Liver (tissue), 9 donors: Measurements from ENCODE around the gene MEG3. TPM values are rescaled to one million over a fixed set of nuclear protein-coding genes. Genes with fewer than 3 reads are reported as not detected.

Experiments
- DNase-seq: peaks from one replicate; pipeline ENCODE4 v3.0.0-alpha.2; 2017; ENCODE audit warnings: low spot score
- H3K27ac ChIP-seq, 2 donors: one replicate each; pipeline ENCODE4 v1.7.0; 2013; ENCODE audit warnings: inconsistent platforms in 2 of 2, low read length in 2 of 2, control low read depth in 1 of 2, low read depth in 1 of 2, mild to moderate bottlenecking in 1 of 2
- H3K27me3 ChIP-seq, 4 donors: one replicate each; pipeline versions ENCODE4 v1.6.1 to v1.7.0; 2013; ENCODE audit warnings: low read length in 3 of 4, inconsistent platforms in 1 of 4, mild to moderate bottlenecking in 1 of 4, moderate library complexity in 1 of 4; ENCODE audit not compliant: control insufficient read depth in 4 of 4, insufficient read depth in 4 of 4
- H3K36me3 ChIP-seq, 4 donors: one replicate each; pipeline versions ENCODE4 v1.6.1 to v1.7.0; 2013; ENCODE audit warnings: low read length in 3 of 4, mild to moderate bottlenecking in 3 of 4, low read depth in 1 of 4, moderate library complexity in 1 of 4; ENCODE audit not compliant: control insufficient read depth in 4 of 4, insufficient read depth in 3 of 4
- H3K4me1 ChIP-seq, 4 donors: one replicate each; pipeline versions ENCODE4 v1.6.1 to v1.7.0; 2013; ENCODE audit warnings: low read length in 3 of 4, mild to moderate bottlenecking in 3 of 4, moderate library complexity in 1 of 4; ENCODE audit not compliant: control insufficient read depth in 4 of 4, insufficient read depth in 4 of 4
- H3K4me3 ChIP-seq, 3 donors: one replicate each; pipeline versions ENCODE4 v1.6.1 to v1.7.0; 2013; ENCODE audit warnings: low read length in 3 of 3, control low read depth in 1 of 3, low read depth in 1 of 3, mild to moderate bottlenecking in 1 of 3
- H3K9ac ChIP-seq, 2 donors: one replicate each; pipeline ENCODE4 v1.7.0; 2013; ENCODE audit warnings: low read length in 2 of 2, mild to moderate bottlenecking in 2 of 2, moderate library complexity in 2 of 2, control low read depth in 1 of 2, low read depth in 1 of 2
- H3K9me3 ChIP-seq, 4 donors: one replicate each; pipeline versions ENCODE4 v1.6.1 to v1.7.0; 2013; ENCODE audit warnings: low read length in 3 of 4; ENCODE audit not compliant: control insufficient read depth in 4 of 4
- CTCF ChIP-seq: fragments of 150-350 bp; IDR thresholded peaks from 2 replicates; pipeline ENCODE4 v1.5.1; 2017; ENCODE audit warnings: improper control_type of control experiment, low read depth, low read length; ENCODE audit not compliant: missing input control
- EGR1 ChIP-seq, 2 donors: IDR thresholded peaks; 2 replicates each; pipeline ENCODE4 v1.6.1; 2016 to 2018; ENCODE audit warnings: antibody characterized with exemption in 2 of 2, low read depth in 2 of 2
- FOXA1 ChIP-seq: IDR thresholded peaks from 2 replicates; pipeline ENCODE4 v1.6.1; 2016; ENCODE audit warnings: antibody characterized with exemption
- GABPA ChIP-seq, 2 donors: IDR thresholded peaks in 1 of 2; conservative IDR thresholded peaks in 1 of 2; 2 replicates each; pipeline ENCODE4 v1.6.1; 2016; ENCODE audit warnings: antibody characterized with exemption in 2 of 2, mild to moderate bottlenecking in 1 of 2, moderate library complexity in 1 of 2
- HNF4A ChIP-seq, 2 donors: conservative IDR thresholded peaks; 2 replicates each; pipeline ENCODE4 v1.6.1; 2016; ENCODE audit warnings: antibody characterized with exemption in 2 of 2, mild to moderate bottlenecking in 2 of 2
- HNF4G ChIP-seq: IDR thresholded peaks from 2 replicates; pipeline ENCODE4 v1.6.1; 2016; ENCODE audit warnings: antibody characterized with exemption
- JUND ChIP-seq, 2 donors: IDR thresholded peaks; 2 replicates each; pipeline ENCODE4 v1.6.1; 2016; ENCODE audit warnings: antibody characterized with exemption in 2 of 2
- RAD21 ChIP-seq, 2 donors: IDR thresholded peaks; 2 replicates each; pipeline ENCODE4 v1.6.1; 2016; ENCODE audit warnings: antibody characterized with exemption in 2 of 2, mild to moderate bottlenecking in 2 of 2
- RXRA ChIP-seq, 2 donors: IDR thresholded peaks; 2 replicates each; pipeline ENCODE4 v1.6.1; 2017 to 2018; ENCODE audit warnings: antibody characterized with exemption in 2 of 2, mild to moderate bottlenecking in 1 of 2
- SP1 ChIP-seq: IDR thresholded peaks from 2 replicates; pipeline ENCODE4 v1.6.1; 2018; ENCODE audit warnings: antibody characterized with exemption, mild to moderate bottlenecking
- TAF1 ChIP-seq: conservative IDR thresholded peaks from 2 replicates; pipeline ENCODE4 v1.6.1; 2016; ENCODE audit warnings: antibody characterized with exemption, mild to moderate bottlenecking
- YY1 ChIP-seq: IDR thresholded peaks from 2 replicates; pipeline ENCODE4 v1.6.1; 2016; ENCODE audit warnings: antibody characterized with exemption, mild to moderate bottlenecking
- WGBS: extraction: QIAGEN DNeasy Blood & Tissue Kit; methylation state at CpG from one replicate; pipeline ENCODE4 v1.1.7; 2013; 5-methylcytosine and 5-hydroxymethylcytosine counted together
- polyA plus RNA-seq, 2 donors: library from polyadenylated mRNA; stranded (reverse) in 1 of 2; unstranded in 1 of 2; fragments of 200-250 nt in 1 of 2; fragments of >200 nt in 1 of 2; fragmentation: Nextera tagmentation in 1 of 2; extraction: Ambion mirVana in 1 of 2; gene quantifications; one replicate each; pipeline versions ENCODE4 v1.2.1 to v1.2.3, GENCODE V29; 2013 to 2015
- total RNA-seq, 2 donors: library from RNA; depleted of rRNA; stranded (reverse); fragments of >200 nt; gene quantifications; one replicate each; pipeline ENCODE4 v1.2.3, GENCODE V29; 2014
- TF ChIP-seq, protein P1 (sequence below): IDR thresholded peaks from 2 replicates; pipeline ENCODE4 v1.6.1; 2016; ENCODE audit warnings: antibody characterized with exemption
- TF ChIP-seq, protein P2 (sequence below): IDR thresholded peaks from 2 replicates; pipeline ENCODE4 v1.6.1; 2016; ENCODE audit warnings: antibody characterized with exemption
- donor health status: healthy.
- donor health status: healthy.
- donor health status: healthy.
- donor health status: healthy.
- donor health status: healthy.

Gene MEG3
- total and polyA plus RNA-seq, 4 donors, result 12.3 to 485 (median 23.1) TPM

- no peak for DNase-seq
- WGBS, result 57% methylated on average over 61 of the region's 61 CpGs
- Histone ChIP-seq H3K36me3 (no peaks in the 10 kb centered on the region), H3K9ac (no peak overlapping the region), H3K9me3 (peaks cover 0 to 4% (median 0%) of the 10 kb centered on the region in 4 donors), H3K4me1 (no peaks in the 10 kb centered on the region), H3K4me3 (peak overlapping the region in 1 of 3 donors; percentile 30), H3K27ac (no peak overlapping the region), H3K27me3 (no peaks in the 10 kb centered on the region)
- TF ChIP-seq HNF4G (no peak), CTCF (peak; percentile 3)
Measured at GRCh38 chr14:100827101-100828021, 1.4 kb downstream of the MEG3 start.

GRCh38 chr14:100828031-100828769 is 2.3 kb downstream of the MEG3 start:
- H3K9me3 ChIP-seq, result peaks cover 0 to 4% (median 0%) of the 10 kb centered on the region in 4 donors
- H3K36me3 ChIP-seq, result no peaks in the 10 kb centered on the region
- H3K27me3 ChIP-seq, result no peaks in the 10 kb centered on the region
- no peak overlapping the region for H3K9ac ChIP-seq
- peak overlapping the region in 1 of 3 donors; percentile 30 for H3K4me3 ChIP-seq
- 62% methylated on average over 26 of the region's 26 CpGs for WGBS
- TF ChIP-seq FOXA1 (no peak), EGR1 (IDR thresholded peaks at IDR 0.05; ENCODE audit: low read depth in 2 of 2) (no peak), RAD21 (IDR thresholded peaks at IDR 0.05) (peak; percentile 38 to 63), RXRA (IDR thresholded peaks at IDR 0.05) (no peak), GABPA (IDR thresholded peaks at IDR 0.05 in 1 of 2, conservative IDR thresholded peaks at IDR 0.05 in 1 of 2) (no peak), HNF4A (conservative IDR thresholded peaks at IDR 0.05) (no peak), HNF4G (no peak), TAF1 (no peak), YY1 (no peak), JUND (IDR thresholded peaks at IDR 0.05) (no peak), CTCF (peak; percentile 41), SP1 (no peak)
- TF ChIP-seq, protein P1, sequence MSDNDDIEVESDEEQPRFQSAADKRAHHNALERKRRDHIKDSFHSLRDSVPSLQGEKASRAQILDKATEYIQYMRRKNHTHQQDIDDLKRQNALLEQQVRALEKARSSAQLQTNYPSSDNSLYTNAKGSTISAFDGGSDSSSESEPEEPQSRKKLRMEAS, result no peak
- TF ChIP-seq, protein P2, sequence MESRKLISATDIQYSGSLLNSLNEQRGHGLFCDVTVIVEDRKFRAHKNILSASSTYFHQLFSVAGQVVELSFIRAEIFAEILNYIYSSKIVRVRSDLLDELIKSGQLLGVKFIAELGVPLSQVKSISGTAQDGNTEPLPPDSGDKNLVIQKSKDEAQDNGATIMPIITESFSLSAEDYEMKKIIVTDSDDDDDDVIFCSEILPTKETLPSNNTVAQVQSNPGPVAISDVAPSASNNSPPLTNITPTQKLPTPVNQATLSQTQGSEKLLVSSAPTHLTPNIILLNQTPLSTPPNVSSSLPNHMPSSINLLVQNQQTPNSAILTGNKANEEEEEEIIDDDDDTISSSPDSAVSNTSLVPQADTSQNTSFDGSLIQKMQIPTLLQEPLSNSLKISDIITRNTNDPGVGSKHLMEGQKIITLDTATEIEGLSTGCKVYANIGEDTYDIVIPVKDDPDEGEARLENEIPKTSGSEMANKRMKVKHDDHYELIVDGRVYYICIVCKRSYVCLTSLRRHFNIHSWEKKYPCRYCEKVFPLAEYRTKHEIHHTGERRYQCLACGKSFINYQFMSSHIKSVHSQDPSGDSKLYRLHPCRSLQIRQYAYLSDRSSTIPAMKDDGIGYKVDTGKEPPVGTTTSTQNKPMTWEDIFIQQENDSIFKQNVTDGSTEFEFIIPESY, result no peak
- DNase-seq, result no peak
- H3K27ac ChIP-seq, result no peak overlapping the region
- H3K4me1 ChIP-seq, result no peaks in the 10 kb centered on the region
